Occipital lobe (tissue), 2 donors: ENCODE measurements around the gene FRG2C. TPM values are rescaled to one million over a fixed set of nuclear protein-coding genes. Genes with fewer than 3 reads are reported as not detected.
"Not testable (repeated sequence)": the region's sequence is repeated elsewhere in the genome, so short reads cannot be mapped to it uniquely, and the experiment has no call there.

ENCODE experiments used
- DNase-seq: peaks from one replicate; lab custom pipeline; 2025; lab: John Stamatoyannopoulos, UW
- total RNA-seq: library from RNA; depleted of rRNA; stranded (reverse); fragments of >200 nt; gene quantifications from one replicate; pipeline ENCODE4 v1.2.3, GENCODE V29; 2014

FRG2C gene
- not detected for total RNA-seq

- not testable (repeated sequence) for DNase-seq
Observed at GRCh38 chr3:75664028-75664427, at the start of gene FRG2C. Gene FRG2C, plus strand, starts transcription at chr3:75664328. Its CDS starts 52 bp downstream, at chr3:75664380.

DNA sequence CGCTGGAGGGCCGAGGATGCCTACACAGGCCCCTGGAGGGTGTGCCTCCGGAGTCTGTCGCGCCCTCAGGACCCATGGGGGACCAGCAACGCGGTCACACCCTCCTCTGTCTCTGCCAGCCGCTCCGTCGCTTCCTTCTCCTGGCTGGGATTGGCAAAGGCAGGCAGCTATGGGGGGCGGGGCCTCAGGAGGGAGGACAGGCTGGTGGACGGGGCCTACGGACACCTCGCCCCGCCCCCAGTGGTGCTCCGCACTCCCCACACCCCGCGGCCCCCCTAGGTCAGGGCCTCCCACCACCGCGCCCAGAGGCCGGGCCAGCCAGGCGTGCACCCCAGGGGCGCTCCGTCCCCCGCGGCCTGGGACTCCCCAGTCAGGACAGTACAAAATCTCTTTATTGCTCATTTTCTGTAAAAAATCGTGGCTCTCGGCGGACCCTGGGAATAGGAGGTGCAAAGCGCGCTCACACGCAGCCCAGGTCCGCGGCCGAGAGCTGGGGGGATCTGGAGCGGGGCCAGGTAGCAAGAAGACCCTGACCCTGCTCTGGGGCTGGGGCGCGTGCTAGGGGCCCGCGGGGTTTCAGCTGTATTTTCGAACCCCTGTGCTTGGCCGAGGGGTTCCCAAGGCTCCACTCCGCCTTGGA, 45.3 kb upstream of the FRG2C start:
- peak; percentile 24 for DNase-seq

DNA sequence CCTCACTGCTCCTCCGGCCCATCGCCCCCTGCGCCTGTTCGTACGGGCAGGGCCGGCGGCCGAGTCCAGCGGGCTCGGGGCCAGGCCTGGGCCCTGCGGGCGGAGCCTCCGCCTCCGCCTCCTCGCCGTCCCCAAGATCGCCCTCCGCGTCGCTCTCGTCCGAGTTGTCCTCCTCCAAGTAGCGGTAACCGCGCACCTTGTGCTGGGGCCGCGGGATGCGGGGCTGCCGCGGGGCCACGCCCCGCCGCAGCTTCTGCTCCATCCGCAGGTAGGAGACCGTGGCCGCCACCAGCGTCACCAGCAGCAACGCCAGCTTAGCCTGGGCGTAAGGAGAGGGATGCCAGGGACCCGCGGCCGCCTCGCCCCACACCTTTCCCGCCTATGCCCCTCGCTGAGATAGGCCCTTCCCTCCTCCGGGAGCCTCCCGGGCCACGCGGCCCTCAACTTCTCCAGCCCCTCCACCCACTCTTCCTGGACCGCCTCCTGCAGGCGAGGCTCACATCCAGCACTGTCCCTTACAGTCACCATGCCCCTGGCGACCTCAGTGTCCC, 44.6 kb upstream of the FRG2C start:
- DNase-seq: not testable (repeated sequence)

- not testable (repeated sequence) for DNase-seq
Observed at GRCh38 chr3:75621772-75622171, 42.4 kb upstream of the FRG2C start.

GRCh38 chr3:75623656-75624055, 40.5 kb upstream of the FRG2C start:
- DNase-seq: not testable (repeated sequence)

DNA sequence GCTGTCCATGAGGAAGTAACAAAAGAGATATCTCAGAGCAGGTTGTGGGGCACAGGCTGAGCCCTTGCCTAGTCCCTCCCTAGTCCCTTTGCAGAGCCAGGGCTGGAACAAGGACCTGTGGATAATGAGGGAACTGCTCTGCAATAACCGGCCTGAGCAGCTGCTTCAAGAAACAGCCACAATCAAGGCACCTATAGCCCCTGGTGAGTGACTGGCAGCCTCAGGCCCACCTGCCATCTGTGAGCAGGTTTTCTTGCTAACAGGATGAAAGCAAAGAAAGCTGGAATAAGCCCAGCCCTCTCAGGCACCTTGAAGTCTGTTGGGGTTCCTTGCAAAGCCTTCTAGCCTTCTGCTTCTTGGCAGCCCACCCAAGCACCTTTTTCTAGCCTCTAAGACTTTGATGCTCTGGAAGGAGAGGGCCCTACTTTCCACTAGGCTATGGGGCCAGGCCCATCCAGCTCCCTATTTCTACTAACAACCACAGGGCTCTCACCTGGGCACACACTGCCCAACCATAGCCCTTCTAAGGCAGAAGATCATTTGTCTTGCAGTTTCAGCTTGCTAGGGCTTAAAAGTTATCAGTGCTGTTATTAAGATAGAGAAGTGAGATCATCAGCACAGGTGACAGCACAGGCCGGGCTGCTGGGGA, 33.1 kb upstream of the FRG2C start:
- not testable (repeated sequence) for DNase-seq

GRCh38 chr3:75631541-75631940, 32.6 kb upstream of the FRG2C start:
- no peak for DNase-seq

GRCh38 chr3:75638947-75639346, 25.2 kb upstream of the FRG2C start:
- DNase-seq: not testable (repeated sequence)

DNA sequence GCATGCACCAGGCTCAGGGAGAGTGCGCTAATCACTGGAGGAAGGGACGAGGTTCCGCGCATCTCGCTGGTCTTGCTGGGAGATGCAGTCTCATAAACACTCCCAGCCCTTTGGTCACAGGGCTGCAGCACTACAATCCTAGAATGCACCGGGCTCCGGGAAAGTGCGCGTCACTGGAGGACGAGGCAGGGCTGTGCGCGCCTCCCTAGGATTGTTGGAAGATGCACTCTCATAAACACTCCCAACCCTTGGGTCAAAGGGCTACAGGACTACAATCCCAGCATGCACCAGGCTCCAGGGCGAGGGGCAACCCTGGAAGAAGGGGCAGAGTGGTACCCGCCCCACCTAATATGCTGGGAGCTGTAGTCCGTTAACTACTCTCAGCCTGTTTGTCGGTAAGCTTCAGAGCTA, 23.0 kb upstream of the FRG2C start:
- DNase-seq: not testable (repeated sequence)

GRCh38 chr3:75643031-75643800, 20.9 kb upstream of the FRG2C start:
- DNase-seq: not testable (repeated sequence)

DNA sequence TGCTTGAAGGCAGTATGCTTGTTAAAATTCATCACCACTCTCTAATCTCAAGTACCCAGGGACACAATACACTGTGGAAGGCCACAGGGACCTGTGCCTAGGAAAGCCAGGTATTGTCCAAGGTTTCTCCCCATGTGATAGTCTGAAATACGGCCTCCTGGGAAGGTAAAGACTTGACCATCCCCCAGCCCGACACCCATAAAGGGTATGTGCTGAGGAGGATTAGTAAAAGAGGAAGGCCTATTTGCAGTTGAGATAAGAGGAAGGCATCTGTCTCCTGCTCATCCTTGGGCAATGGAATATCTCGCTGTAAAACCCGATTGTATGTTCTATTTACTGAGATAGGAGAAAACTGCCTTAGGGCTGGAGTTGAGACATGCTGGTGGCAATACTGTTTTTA, 18.6 kb upstream of the FRG2C start:
- not testable (repeated sequence) for DNase-seq

DNA sequence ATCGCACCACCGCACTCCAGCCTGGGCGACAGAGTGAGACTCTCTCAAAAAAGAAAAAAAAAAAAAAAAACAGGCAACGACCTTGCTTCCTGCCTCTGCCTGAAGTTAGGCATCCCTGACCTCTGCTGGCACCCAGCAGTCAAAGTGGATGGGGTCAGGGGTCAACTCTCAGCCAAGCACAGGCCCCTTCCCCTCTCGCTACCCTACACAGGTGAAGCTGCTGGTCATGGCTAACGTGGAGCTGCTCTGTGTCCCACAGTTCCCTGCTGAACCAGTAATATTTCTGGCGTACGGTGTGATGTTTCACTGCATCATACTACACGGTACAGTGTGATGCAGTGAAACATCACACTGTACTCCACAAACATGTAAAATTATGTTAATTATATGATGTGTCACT, 13.9 kb upstream of the FRG2C start:
- no peak for DNase-seq

DNA sequence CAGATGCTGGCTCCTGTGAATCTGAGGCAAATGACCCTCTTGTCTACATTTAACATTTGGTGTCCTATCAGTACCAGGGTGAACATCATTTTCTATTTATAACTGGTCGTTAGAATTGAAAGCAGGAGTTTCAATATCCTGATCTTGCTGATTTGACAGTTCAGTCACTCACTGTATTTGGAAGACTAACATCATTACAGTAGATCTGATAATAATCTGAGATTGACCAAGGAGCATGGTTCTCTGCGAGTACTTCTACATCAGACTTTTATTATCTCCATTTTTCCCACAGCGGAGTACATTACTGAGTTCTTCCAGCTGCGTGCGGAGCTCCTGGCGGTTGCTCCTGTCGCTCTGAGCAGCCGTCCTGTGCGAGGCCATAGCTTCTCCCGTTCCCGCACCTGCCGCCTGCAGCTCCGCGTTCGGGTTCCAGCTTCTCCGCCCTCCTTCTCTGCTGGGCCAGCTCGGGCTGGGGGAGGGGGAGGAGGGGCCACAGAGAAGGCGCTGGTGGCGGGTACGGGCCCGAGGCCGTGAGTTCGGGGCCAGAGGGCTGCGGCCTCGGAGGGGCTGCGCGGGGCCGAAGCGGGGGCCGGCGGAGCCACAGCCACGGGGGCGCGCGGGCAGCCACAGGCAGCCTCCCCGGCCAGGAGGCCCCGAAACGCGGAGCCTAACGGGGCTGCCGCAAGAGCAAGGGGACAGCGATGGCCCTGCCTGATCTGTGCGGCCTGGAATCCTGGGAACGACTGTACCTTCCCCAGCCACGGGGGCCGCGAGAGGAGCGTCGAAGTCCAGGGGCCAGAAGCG, 8.8 kb upstream of the FRG2C start:
- not testable (repeated sequence) for DNase-seq

DNA sequence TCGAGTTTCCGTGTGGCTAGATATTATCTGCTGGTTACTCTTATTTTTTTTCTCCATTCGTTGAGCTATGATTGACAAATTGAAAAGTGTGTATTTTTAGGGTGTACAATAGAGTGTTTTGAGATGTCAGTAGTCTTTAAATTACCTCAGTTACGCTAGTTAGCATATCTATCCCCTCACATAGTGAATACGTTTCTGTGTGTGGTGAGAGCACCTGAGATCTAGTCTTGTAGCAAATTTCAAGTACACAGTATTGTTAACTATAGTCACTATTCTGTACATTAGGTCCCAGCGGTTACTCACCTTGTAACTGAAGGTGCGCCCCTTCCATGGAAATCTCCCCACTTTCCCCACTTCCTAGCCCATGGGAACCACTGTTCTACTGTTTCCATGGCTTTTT, 8.2 kb upstream of the FRG2C start:
- DNase-seq: not testable (repeated sequence)

DNA sequence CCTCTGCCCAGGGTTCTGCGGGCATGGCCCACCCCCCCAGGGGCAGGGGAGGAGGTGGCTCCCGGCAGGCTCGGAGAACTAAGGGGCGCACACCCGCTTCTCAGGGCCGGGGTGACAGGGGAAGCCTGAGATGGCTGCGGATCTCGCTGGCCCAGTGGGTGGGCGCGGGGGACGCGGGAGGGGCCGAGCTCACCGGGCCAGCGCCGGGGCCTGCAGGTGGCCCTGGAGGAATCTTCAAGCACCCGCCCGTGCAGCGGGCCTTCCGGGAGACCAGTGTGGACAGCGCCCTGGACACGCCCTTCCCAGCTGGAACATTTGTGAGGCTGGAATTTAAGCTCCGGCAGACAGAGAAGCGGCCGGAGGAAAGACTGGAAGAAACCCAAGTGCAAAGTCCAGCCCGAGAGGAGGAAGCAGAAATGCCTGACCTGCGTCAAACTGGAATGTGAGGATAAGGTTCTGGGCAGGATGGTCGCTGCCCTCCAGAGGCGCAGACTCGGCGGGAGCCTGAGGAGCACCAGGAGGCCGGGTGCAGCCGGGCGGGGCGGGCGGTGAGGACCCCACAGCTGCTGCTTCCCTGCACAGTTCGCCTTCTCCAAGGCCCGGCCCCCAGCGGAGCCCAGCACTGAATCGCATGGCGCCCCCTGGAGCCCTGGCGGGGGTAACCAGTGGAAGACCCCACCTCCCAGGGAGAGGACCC, 5.6 kb upstream of the FRG2C start:
- DNase-seq: not testable (repeated sequence)

- not testable (repeated sequence) for DNase-seq
Observed at GRCh38 chr3:75659108-75659433, 5.1 kb upstream of the FRG2C start.

DNA sequence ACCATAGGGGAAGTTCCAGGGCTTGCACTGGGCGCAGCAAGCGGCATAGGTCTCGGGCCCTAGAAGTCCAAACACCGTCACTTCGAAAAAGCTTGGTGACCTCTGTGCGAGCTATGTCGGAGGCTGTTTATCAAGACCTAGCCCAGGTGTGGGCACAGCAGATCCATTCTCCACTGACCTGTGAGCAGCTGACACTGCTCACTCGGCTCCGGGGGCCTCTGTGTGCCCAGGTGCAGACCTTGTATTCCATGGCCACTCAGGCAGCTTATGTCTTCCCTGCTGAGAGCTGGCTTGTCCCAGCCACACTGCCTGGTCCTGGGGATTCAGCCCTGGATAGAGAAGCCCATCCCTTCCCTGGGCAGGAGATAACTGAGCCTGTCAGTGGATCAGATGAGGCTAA, 1.5 kb downstream of the FRG2C start:
- not testable (repeated sequence) for DNase-seq

- not testable (repeated sequence) for DNase-seq
Observed at GRCh38 chr3:75667757-75668701, 3.9 kb downstream of the FRG2C start.

GRCh38 chr3:75668759-75669347, 4.7 kb downstream of the FRG2C start:
- DNase-seq: not testable (repeated sequence)
